ENCODE results near the gene HAUS6.
"Not testable (repeated sequence)": the region's sequence is repeated elsewhere in the genome, so short reads cannot be mapped to it uniquely, and the experiment has no call there.

GRCh38 chr9:19152160-19152498 lies 49.4 kb upstream of the HAUS6 start:
- TF ChIP-seq POLR2A, CTCF (IDR thresholded peaks at IDR 0.05): not testable (repeated sequence)
